HepG2 (cell line): ENCODE measurements around the gene ANKRD40. TPM values are rescaled to one million over a fixed set of nuclear protein-coding genes. Genes with fewer than 3 reads are reported as not detected.

Experiments
- CBX1 ChIP-seq: IDR thresholded peaks from one replicate; pipeline ENCODE4 v1.6.1; 2016; ENCODE audit warnings: antibody characterized with exemption, low read depth
- ETV5 ChIP-seq: IDR thresholded peaks from 2 replicates; pipeline ENCODE4 v1.6.1; 2018; ENCODE audit warnings: missing biosample characterization, missing genetic modification reagents, inconsistent platforms, borderline replicate concordance
- HES4 ChIP-seq: sonication (generic); formaldehyde crosslinking; IDR thresholded peaks from 2 replicates; pipeline ENCODE4 v1.9.0; 2021; ENCODE audit warnings: mild to moderate bottlenecking, missing genetic modification reagents, borderline replicate concordance
- MLLT10 ChIP-seq: sonication (generic); formaldehyde crosslinking; IDR thresholded peaks from 2 replicates; pipeline ENCODE4 v1.4.0; 2020; ENCODE audit warnings: missing genetic modification reagents
- MTA1 ChIP-seq: sonication (generic); formaldehyde crosslinking; IDR thresholded peaks from 2 replicates; pipeline ENCODE4 v1.4.0; 2020; ENCODE audit warnings: missing genetic modification reagents, mild to moderate bottlenecking, borderline replicate concordance
- MTF2 ChIP-seq: sonication (generic); formaldehyde crosslinking; IDR thresholded peaks from 2 replicates; pipeline ENCODE4 v1.5.0; 2020; ENCODE audit warnings: missing genetic modification reagents, borderline replicate concordance
- NCOA2 ChIP-seq: sonication (generic); formaldehyde crosslinking; IDR thresholded peaks from 2 replicates; pipeline ENCODE4 v1.8.0; 2022; ENCODE audit warnings: inconsistent platforms
- NRL ChIP-seq: sonication (generic); formaldehyde crosslinking; IDR thresholded peaks from 2 replicates; pipeline ENCODE4 v1.5.0; 2020; ENCODE audit warnings: missing genetic modification reagents, mild to moderate bottlenecking, moderate library complexity, borderline replicate concordance
- PCBP2 ChIP-seq: fragments of 200-400 bp; formaldehyde crosslinking; optimal IDR thresholded peaks from 2 replicates; pipeline ENCODE3; 2018; ENCODE audit warnings: low read length, low read depth; ENCODE audit not compliant: poor library complexity, severe bottlenecking
- RBFOX2 ChIP-seq: fragments of 200-400 bp; formaldehyde crosslinking; IDR thresholded peaks from 2 replicates; pipeline ENCODE4 v1.6.1; 2017; ENCODE audit warnings: low read depth, mild to moderate bottlenecking, low read length
- RFX3 ChIP-seq: IDR thresholded peaks from 2 replicates; pipeline ENCODE4 v1.6.1; 2016; ENCODE audit warnings: missing biosample characterization, missing genetic modification reagents
- SNAPC2 ChIP-seq: sonication (generic); formaldehyde crosslinking; IDR thresholded peaks from 2 replicates; pipeline ENCODE4 v1.8.1; 2022; ENCODE audit warnings: mild to moderate bottlenecking, missing genetic modification reagents
- TEAD2 ChIP-seq: sonication (generic); formaldehyde crosslinking; IDR thresholded peaks from 2 replicates; pipeline ENCODE4 v1.9.0; 2021; ENCODE audit warnings: missing genetic modification reagents
- TEAD3 ChIP-seq: optimal IDR thresholded peaks from 2 replicates; pipeline ENCODE3; 2016; ENCODE audit warnings: borderline replicate concordance
- ZFP36L1 ChIP-seq: sonication (generic); formaldehyde crosslinking; IDR thresholded peaks from 2 replicates; pipeline ENCODE4 v1.8.0; 2022; ENCODE audit warnings: mild to moderate bottlenecking, missing genetic modification reagents, moderate library complexity
- ZKSCAN1 ChIP-seq: fragments of 150-350 bp; IDR thresholded peaks from 2 replicates; pipeline ENCODE4 v1.6.1; 2014; ENCODE audit warnings: low read length
- ZNF572 ChIP-seq: sonication (generic); formaldehyde crosslinking; IDR thresholded peaks from 2 replicates; pipeline ENCODE4 v1.5.1; 2020; ENCODE audit warnings: mild to moderate bottlenecking, missing genetic modification reagents
- ZNF652 ChIP-seq: IDR thresholded peaks from 2 replicates; pipeline ENCODE4 v1.6.1; 2016; ENCODE audit warnings: low read depth, borderline replicate concordance
- ZNF740 ChIP-seq: sonication (generic); formaldehyde crosslinking; IDR thresholded peaks from 2 replicates; pipeline ENCODE4 v1.4.0; 2020; ENCODE audit warnings: missing genetic modification reagents
- polyA plus RNA-seq, 8 experiments: library from polyadenylated mRNA; depleted of rRNA in 3 of 8; stranded (reverse) in 7 of 8; unstranded in 1 of 8; fragments of >200 nt; fragmentation: Illumina TruSeq in 4 of 8; extraction: Trizol in 4 of 8; gene quantifications; 2 replicates each; pipeline versions ENCODE4 v1.2.1 to v1.2.3, GENCODE V29; 2011 to 2016; ENCODE audit warnings: low read depth in 4 of 8, missing spikeins in 1 of 8, mixed read lengths in 1 of 8; ENCODE audit not compliant: insufficient read depth in 1 of 8
- total RNA-seq, 5 experiments: library from RNA; depleted of rRNA; stranded (reverse); fragments of >200 nt; fragmentation: Illumina TruSeq; extraction: Trizol; gene quantifications; 2 replicates each; pipeline ENCODE4 v1.2.3, GENCODE V29; 2016; ENCODE audit warnings: low read depth in 1 of 5
- TF ChIP-seq, protein P1 (sequence below): sonication (generic); formaldehyde crosslinking; IDR thresholded peaks from 2 replicates; pipeline ENCODE4 v1.4.0; 2020; ENCODE audit warnings: missing genetic modification reagents, mild to moderate bottlenecking, borderline replicate concordance
- TF ChIP-seq, protein P2 (sequence below): sonication (generic); formaldehyde crosslinking; IDR thresholded peaks from 2 replicates; pipeline ENCODE4 v1.5.0; 2020; ENCODE audit warnings: mild to moderate bottlenecking, low read depth, missing genetic modification reagents, borderline replicate concordance
- TF ChIP-seq, protein P3 (sequence below): sonication (generic); formaldehyde crosslinking; IDR thresholded peaks from 2 replicates; pipeline ENCODE4 v1.4.0; 2020; ENCODE audit warnings: missing genetic modification reagents
- TF ChIP-seq, protein P4 (sequence below): IDR thresholded peaks from 2 replicates; pipeline ENCODE4 v1.6.1; 2016; ENCODE audit warnings: missing compliant biosample characterization, missing genetic modification reagents, borderline replicate concordance

The ANKRD40 gene
- total and polyA plus RNA-seq, 2 of the 13 experiments (the other 11 are each of a cell fraction or from before 2014, with no cell fraction given), result 35.0 to 46.4 TPM

- TF ChIP-seq, protein P1, sequence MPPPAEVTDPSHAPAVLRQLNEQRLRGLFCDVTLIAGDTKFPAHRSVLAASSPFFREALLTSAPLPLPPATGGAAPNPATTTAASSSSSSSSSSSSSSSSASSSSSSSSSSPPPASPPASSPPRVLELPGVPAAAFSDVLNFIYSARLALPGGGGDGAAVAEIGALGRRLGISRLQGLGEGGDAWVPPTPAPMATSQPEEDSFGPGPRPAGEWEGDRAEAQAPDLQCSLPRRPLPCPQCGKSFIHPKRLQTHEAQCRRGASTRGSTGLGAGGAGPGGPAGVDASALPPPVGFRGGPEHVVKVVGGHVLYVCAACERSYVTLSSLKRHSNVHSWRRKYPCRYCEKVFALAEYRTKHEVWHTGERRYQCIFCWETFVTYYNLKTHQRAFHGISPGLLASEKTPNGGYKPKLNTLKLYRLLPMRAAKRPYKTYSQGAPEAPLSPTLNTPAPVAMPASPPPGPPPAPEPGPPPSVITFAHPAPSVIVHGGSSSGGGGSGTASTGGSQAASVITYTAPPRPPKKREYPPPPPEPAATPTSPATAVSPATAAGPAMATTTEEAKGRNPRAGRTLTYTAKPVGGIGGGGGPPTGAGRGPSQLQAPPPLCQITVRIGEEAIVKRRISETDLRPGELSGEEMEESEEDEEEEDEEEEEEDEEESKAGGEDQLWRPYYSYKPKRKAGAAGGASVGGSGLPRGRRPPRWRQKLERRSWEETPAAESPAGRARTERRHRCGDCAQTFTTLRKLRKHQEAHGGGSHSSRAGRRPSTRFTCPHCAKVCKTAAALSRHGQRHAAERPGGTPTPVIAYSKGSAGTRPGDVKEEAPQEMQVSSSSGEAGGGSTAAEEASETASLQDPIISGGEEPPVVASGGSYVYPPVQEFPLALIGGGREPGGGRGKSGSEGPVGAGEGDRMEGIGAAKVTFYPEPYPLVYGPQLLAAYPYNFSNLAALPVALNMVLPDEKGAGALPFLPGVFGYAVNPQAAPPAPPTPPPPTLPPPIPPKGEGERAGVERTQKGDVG (CRISPR knock-in tag), result peak; percentile 49; the same call in 1 of the 2 replicates
- TF ChIP-seq ETV5 (CRISPR knock-in tag) (0 out of 2 replicates have a peak, but pooled peaks have one; percentile 1), MLLT10 (CRISPR knock-in tag) (no peak), RFX3 (CRISPR knock-in tag) (no peak), ZNF740 (CRISPR knock-in tag) (no peak), HES4 (CRISPR knock-in tag) (no peak), RBFOX2 (peak; percentile 16), NCOA2 (CRISPR knock-in tag) (no peak), ZNF652 (CRISPR knock-in tag) (no peak), CBX1 (no peak), ZNF572 (CRISPR knock-in tag) (0 out of 2 replicates have a peak, but pooled peaks have one; percentile 12), ZKSCAN1 (no peak), TEAD3 (CRISPR knock-in tag) (no peak), MTA1 (CRISPR knock-in tag) (no peak), MTF2 (no peak), PCBP2 (no peak), ZFP36L1 (CRISPR knock-in tag) (no peak), TEAD2 (CRISPR knock-in tag) (no peak), SNAPC2 (CRISPR knock-in tag) (0 out of 2 replicates have a peak, but pooled peaks have one; percentile 40), NRL (no peak)
- TF ChIP-seq, protein P2, sequence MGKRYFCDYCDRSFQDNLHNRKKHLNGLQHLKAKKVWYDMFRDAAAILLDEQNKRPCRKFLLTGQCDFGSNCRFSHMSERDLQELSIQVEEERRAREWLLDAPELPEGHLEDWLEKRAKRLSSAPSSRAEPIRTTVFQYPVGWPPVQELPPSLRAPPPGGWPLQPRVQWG (CRISPR knock-in tag), result no peak
- TF ChIP-seq, protein P3, sequence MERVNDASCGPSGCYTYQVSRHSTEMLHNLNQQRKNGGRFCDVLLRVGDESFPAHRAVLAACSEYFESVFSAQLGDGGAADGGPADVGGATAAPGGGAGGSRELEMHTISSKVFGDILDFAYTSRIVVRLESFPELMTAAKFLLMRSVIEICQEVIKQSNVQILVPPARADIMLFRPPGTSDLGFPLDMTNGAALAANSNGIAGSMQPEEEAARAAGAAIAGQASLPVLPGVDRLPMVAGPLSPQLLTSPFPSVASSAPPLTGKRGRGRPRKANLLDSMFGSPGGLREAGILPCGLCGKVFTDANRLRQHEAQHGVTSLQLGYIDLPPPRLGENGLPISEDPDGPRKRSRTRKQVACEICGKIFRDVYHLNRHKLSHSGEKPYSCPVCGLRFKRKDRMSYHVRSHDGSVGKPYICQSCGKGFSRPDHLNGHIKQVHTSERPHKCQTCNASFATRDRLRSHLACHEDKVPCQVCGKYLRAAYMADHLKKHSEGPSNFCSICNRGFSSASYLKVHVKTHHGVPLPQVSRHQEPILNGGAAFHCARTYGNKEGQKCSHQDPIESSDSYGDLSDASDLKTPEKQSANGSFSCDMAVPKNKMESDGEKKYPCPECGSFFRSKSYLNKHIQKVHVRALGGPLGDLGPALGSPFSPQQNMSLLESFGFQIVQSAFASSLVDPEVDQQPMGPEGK (CRISPR knock-in tag), result no peak
- TF ChIP-seq, protein P4, sequence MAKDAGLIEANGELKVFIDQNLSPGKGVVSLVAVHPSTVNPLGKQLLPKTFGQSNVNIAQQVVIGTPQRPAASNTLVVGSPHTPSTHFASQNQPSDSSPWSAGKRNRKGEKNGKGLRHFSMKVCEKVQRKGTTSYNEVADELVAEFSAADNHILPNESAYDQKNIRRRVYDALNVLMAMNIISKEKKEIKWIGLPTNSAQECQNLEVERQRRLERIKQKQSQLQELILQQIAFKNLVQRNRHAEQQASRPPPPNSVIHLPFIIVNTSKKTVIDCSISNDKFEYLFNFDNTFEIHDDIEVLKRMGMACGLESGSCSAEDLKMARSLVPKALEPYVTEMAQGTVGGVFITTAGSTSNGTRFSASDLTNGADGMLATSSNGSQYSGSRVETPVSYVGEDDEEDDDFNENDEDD (CRISPR knock-in tag), result no peak
Measured at GRCh38 chr17:50685691-50686493, 21.8 kb downstream of the ANKRD40 start (continued).
